Duodenal mucosa (tissue), 2 donors: ENCODE measurements around the gene SYT13.
A peak's percentile ranks its signal among the peaks of the same experiment; 100 is the strongest.

Source experiments
- H3K27ac ChIP-seq: one replicate; pipeline ENCODE4 v1.7.0; 2013; ENCODE audit warnings: low read depth, low read length
- H3K27me3 ChIP-seq, 2 donors: one replicate each; pipeline ENCODE4 v1.7.0; 2013; ENCODE audit warnings: low read length in 2 of 2, control low read depth in 1 of 2; ENCODE audit not compliant: insufficient read depth in 2 of 2, control insufficient read depth in 1 of 2
- H3K36me3 ChIP-seq, 2 donors: one replicate each; pipeline ENCODE4 v1.7.0; 2013; ENCODE audit warnings: low read length in 2 of 2, control low read depth in 1 of 2; ENCODE audit not compliant: insufficient read depth in 2 of 2, control insufficient read depth in 1 of 2
- H3K4me1 ChIP-seq, 2 donors: one replicate each; pipeline ENCODE4 v1.7.0; 2013; ENCODE audit warnings: low read length in 2 of 2, control low read depth in 1 of 2; ENCODE audit not compliant: insufficient read depth in 2 of 2, control insufficient read depth in 1 of 2
- H3K4me3 ChIP-seq, 2 donors: one replicate each; pipeline ENCODE4 v1.7.0; 2013; ENCODE audit warnings: low read length in 2 of 2, low read depth in 1 of 2
- H3K9ac ChIP-seq, 2 donors: one replicate each; pipeline ENCODE4 v1.7.0; 2013; ENCODE audit warnings: low read length in 2 of 2, low read depth in 1 of 2
- H3K9me3 ChIP-seq, 2 donors: one replicate each; pipeline ENCODE4 v1.7.0; 2013; ENCODE audit warnings: low read length in 2 of 2, control low read depth in 1 of 2; ENCODE audit not compliant: control insufficient read depth in 1 of 2

SYT13 gene

DNA sequence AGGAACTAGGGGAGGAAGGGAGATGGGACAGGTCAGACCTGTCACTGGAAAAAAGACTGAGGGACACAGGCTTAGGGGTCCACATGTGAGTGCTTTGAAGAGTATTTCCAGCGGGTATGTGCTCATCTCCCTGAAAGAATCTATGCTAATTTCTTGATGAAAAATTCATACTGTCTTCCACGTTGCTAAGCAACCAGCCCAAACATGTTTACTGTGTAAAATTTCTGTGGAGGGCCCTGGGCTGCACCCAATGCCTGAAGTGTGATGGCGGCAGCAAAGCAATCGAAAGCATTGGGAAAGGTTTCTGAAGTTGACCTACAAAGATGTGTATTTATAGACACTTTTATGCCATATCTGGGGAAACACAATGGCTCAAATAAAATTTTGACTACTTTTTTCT, 7.4 kb downstream of the SYT13 start:
- H3K9me3 ChIP-seq, result no peaks in the 10 kb centered on the region
- no peak overlapping the region for H3K9ac ChIP-seq
- no peaks in the 10 kb centered on the region for H3K27me3 ChIP-seq
- H3K4me3 ChIP-seq, result no peak overlapping the region
- H3K36me3 ChIP-seq, result no peaks in the 10 kb centered on the region
- no peaks in the 10 kb centered on the region for H3K4me1 ChIP-seq
- H3K27ac ChIP-seq, result no peak overlapping the region

DNA sequence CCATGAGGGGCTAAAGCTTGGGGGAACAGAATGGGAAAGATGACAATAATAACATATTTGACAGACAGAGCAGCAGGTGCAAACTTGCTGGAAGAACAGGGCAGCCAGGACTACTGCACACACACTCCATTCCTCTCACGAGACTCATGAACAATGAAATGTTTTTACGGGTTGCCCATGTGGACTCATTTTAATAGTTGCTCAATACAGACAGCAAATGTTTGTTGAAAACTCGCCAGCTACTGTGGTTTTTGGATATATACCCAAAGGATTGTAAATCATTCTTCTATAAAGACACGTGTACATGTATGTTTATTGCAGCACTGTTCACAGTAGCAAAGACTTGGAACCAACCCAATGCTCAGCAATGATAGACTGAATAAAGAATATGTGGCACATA, 10.3 kb downstream of the SYT13 start:
- Histone ChIP-seq H3K36me3 (no peaks in the 10 kb centered on the region), H3K27me3 (no peaks in the 10 kb centered on the region), H3K27ac (no peak overlapping the region), H3K9ac (no peak overlapping the region), H3K9me3 (no peaks in the 10 kb centered on the region), H3K4me3 (no peak overlapping the region), H3K4me1 (peaks cover 8 to 13% of the 10 kb centered on the region in 2 donors)

DNA sequence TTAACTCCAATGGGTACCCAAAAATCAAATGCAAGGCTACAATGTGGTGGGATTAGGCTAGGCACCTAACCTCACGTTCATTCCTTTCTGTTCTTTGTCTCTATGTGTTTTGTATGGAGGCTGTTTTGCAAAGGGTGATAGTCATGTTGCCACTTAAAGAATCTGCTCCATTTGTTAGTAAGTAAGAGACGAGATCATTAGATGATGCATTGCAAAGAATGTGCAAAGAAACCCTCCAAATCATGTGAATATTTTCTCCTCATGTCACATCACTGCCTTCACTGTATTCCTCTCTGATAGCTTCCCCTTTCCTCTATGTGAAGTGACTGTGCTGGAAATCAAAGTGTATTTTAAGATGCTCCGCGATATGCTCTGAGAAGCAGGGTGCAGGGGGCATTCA, 11.9 kb downstream of the SYT13 start:
- H3K9ac ChIP-seq, result no peak overlapping the region
- H3K27ac ChIP-seq, result no peak overlapping the region
- H3K36me3 ChIP-seq, result no peaks in the 10 kb centered on the region
- H3K9me3 ChIP-seq, result no peaks in the 10 kb centered on the region
- H3K4me3 ChIP-seq, result no peak overlapping the region
- H3K27me3 ChIP-seq, result no peaks in the 10 kb centered on the region
- H3K4me1 ChIP-seq, result peaks cover 8 to 13% of the 10 kb centered on the region in 2 donors

GRCh38 chr11:45273509-45273908, 12.6 kb downstream of the SYT13 start:
- H3K9ac ChIP-seq, result no peak overlapping the region
- H3K27me3 ChIP-seq, result peaks cover 0 to 2% of the 10 kb centered on the region in 2 donors
- peaks cover 8 to 13% of the 10 kb centered on the region in 2 donors for H3K4me1 ChIP-seq
- H3K9me3 ChIP-seq, result no peaks in the 10 kb centered on the region
- H3K4me3 ChIP-seq, result no peak overlapping the region
- H3K27ac ChIP-seq, result no peak overlapping the region
- no peaks in the 10 kb centered on the region for H3K36me3 ChIP-seq

GRCh38 chr11:45272701-45273100, 13.4 kb downstream of the SYT13 start:
- no peak overlapping the region for H3K9ac ChIP-seq
- H3K27ac ChIP-seq, result no peak overlapping the region

GRCh38 chr11:45270946-45271716, 15.0 kb downstream of the SYT13 start:
- Histone ChIP-seq H3K4me1 (peaks cover 24% of the 10 kb centered on the region in 2 donors), H3K27ac (no peak overlapping the region), H3K9me3 (no peaks in the 10 kb centered on the region), H3K4me3 (no peak overlapping the region), H3K9ac (no peak overlapping the region), H3K36me3 (no peaks in the 10 kb centered on the region), H3K27me3 (peaks cover 0 to 2% of the 10 kb centered on the region in 2 donors)

More at GRCh38 chr11:45272701-45273100, 13.4 kb downstream of the SYT13 start:
- H3K9me3 ChIP-seq, result no peaks in the 10 kb centered on the region
- no peak overlapping the region for H3K4me3 ChIP-seq
- H3K36me3 ChIP-seq, result no peaks in the 10 kb centered on the region
- H3K4me1 ChIP-seq, result peaks cover 13 to 16% of the 10 kb centered on the region in 2 donors
- peaks cover 0 to 2% of the 10 kb centered on the region in 2 donors for H3K27me3 ChIP-seq

GRCh38 chr11:45269678-45270077, 16.5 kb downstream of the SYT13 start:
- no peaks in the 10 kb centered on the region for H3K36me3 ChIP-seq
- no peak overlapping the region for H3K4me3 ChIP-seq
- no peaks in the 10 kb centered on the region for H3K9me3 ChIP-seq
- no peak overlapping the region for H3K27ac ChIP-seq
- H3K4me1 ChIP-seq, result peaks cover 38 to 39% of the 10 kb centered on the region in 2 donors
- no peak overlapping the region for H3K9ac ChIP-seq
- peaks cover 0 to 2% of the 10 kb centered on the region in 2 donors for H3K27me3 ChIP-seq

GRCh38 chr11:45267652-45268299, 18.4 kb downstream of the SYT13 start:
- peaks cover 37 to 41% of the 10 kb centered on the region in 2 donors for H3K4me1 ChIP-seq
- H3K27me3 ChIP-seq, result peaks cover 0 to 2% of the 10 kb centered on the region in 2 donors
- H3K4me3 ChIP-seq, result no peak overlapping the region
- no peaks in the 10 kb centered on the region for H3K9me3 ChIP-seq
- H3K9ac ChIP-seq, result no peak overlapping the region
- no peaks in the 10 kb centered on the region for H3K36me3 ChIP-seq
- H3K27ac ChIP-seq, result no peak overlapping the region

- no peaks in the 10 kb centered on the region for H3K36me3 ChIP-seq
- H3K27ac ChIP-seq, result peak overlapping the region; percentile 69
- peaks cover 31 to 37% of the 10 kb centered on the region in 2 donors for H3K4me1 ChIP-seq
- peaks cover 0 to 2% of the 10 kb centered on the region in 2 donors for H3K27me3 ChIP-seq
- peak overlapping the region in 1 of 2 donors; percentile 50 for H3K9ac ChIP-seq
- no peaks in the 10 kb centered on the region for H3K9me3 ChIP-seq
- H3K4me3 ChIP-seq, result no peak overlapping the region
These were observed 19.1 kb downstream of the SYT13 start for GRCh38 chr11:45267052-45267451.

DNA sequence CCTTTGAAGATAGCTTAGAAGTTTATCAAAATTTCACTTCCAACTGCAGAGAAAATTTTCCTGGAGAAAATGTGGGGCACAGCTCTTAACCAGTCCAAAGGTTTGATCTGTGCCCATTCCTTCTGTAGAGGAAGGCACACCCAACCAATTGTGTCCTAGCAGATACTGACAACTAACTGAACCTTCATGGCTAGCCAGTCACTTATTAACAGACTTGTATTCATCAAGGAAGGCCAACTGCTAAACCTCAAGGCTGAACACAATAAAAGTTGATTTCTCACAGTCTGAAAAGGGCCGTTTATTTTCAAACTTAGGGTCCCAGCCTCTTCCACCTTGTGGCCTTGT, 19.5 kb downstream of the SYT13 start:
- Histone ChIP-seq H3K36me3 (no peaks in the 10 kb centered on the region), H3K4me1 (peaks cover 31 to 37% of the 10 kb centered on the region in 2 donors), H3K9ac (no peak overlapping the region), H3K27ac (peak overlapping the region; percentile 69), H3K4me3 (peak overlapping the region in 1 of 2 donors; percentile 46), H3K9me3 (no peaks in the 10 kb centered on the region), H3K27me3 (peaks cover 0 to 2% of the 10 kb centered on the region in 2 donors)
